ENCODE data around the gene DCAF11. TPM values are rescaled to one million over a fixed set of nuclear protein-coding genes. Genes with fewer than 3 reads are reported as not detected.

The DCAF11 gene
- total and polyA plus RNA-seq, 2 of the 8 experiments (the other 6 are each of a cell fraction or from before 2014, with no cell fraction given), result 60.4 to 63.6 TPM

DNA sequence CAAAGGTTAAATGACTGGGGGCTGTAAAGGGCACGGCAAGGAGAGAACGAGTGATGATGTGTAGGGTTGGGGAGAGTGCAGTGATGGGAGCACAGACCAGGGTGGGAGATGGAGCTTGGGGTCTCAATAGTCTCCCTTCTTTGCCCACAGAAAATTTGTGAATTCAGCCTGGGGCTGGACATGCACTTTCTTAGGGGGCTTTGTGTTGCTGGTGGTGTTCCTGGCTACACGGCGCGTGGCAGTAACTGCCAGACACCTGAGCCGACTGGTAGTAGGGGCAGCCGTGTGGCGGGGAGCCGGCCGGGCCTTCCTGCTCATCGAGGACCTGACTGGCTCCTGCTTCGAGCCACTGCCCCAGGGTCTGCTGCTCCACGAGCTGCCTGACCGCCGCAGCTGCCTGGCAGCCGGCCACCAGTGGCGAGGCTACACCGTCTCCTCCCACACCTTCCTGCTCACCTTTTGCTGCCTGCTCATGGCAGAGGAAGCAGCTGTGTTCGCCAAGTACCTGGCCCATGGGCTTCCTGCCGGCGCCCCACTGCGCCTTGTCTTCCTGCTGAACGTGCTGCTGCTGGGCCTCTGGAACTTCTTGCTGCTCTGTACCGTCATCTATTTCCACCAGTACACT is 17.6 kb downstream of the DCAF11 start:
- no peak overlapping the region for H3K14ac ChIP-seq (ENCODE audit: insufficient read length)
- H2BK120ac ChIP-seq (replicated peaks; ENCODE audit: low read depth, low read length), result no peak overlapping the region
- no peak overlapping the region for H2BK15ac ChIP-seq (ENCODE audit: low read length)
- POLR2A ChIA-PET (ENCODE audit: partially characterized antibody), result interaction anchor here (0.9 to 11.1 kb wide), 8 partner anchors 9 to 82 kb away, joined by 3 to 100 read pairs (median 6); partner anchors contain the start of genes DCAF11, EMC9 and NRL
- H3K56ac ChIP-seq (replicated peaks; ENCODE audit: insufficient read length, low read depth, low read length), result no peak overlapping the region
- H3K9me3 ChIP-seq (ENCODE audit: insufficient read depth in 2 of 2, low read depth in 1 of 2, low read length in 1 of 2), result no peaks in the 10 kb centered on the region
- DNase-seq (ENCODE audit: low read depth in 1 of 2, low spot score in 2 of 2), result no peak
- no peaks in the 10 kb centered on the region for H3K36me3 ChIP-seq (ENCODE audit: control insufficient read depth in 2 of 4, insufficient read depth in 4 of 4, low read length in 3 of 4)
- no peaks in the 10 kb centered on the region for H3K79me2 ChIP-seq (ENCODE audit: control insufficient read depth in 1 of 2, insufficient read depth in 2 of 2, low read length in 2 of 2)
- CTCF ChIA-PET (ENCODE audit: partially characterized antibody), result interaction anchor here (0.8 kb wide), 1 partner anchor 47 kb away, joined by 3 read pairs; no protein-coding TSS in a partner anchor
- no peak overlapping the region for H3K23ac ChIP-seq (ENCODE audit: insufficient read length)
- H3K18ac ChIP-seq (ENCODE audit: extremely low read depth, low read length), result no peak overlapping the region; the same call in 1 of the 2 replicates
- H3K79me1 ChIP-seq (ENCODE audit: low read depth, low read length), result no peaks in the 10 kb centered on the region
- H2AFZ ChIP-seq (ENCODE audit: low read length), result no peak overlapping the region
- no peak overlapping the region for H3K4ac ChIP-seq (replicated peaks; ENCODE audit: insufficient read length, low read depth, low read length)
- no peak for FAIRE-seq
- no peak overlapping the region for H2BK20ac ChIP-seq (ENCODE audit: low read length)
- peak overlapping the region; percentile 60; the same call in 1 of the 2 replicates for H2BK5ac ChIP-seq (ENCODE audit: low read depth, low read length)
- H3K4me1 ChIP-seq (replicated peaks in 1 of 4; ENCODE audit: control insufficient read depth in 3 of 4, insufficient read depth in 4 of 4, low read length in 3 of 4), result peaks cover 0 to 10% (median 5%) of the 10 kb centered on the region in 4 experiments; a peak in 4 of 7 replicates
- H4K91ac ChIP-seq (replicated peaks; ENCODE audit: insufficient read length, low read length), result no peak overlapping the region
- H4K8ac ChIP-seq (ENCODE audit: extremely low read depth, insufficient read depth, low read length), result no peak overlapping the region
- no peak overlapping the region for H3K4me2 ChIP-seq (ENCODE audit: insufficient read depth in 1 of 2, low read depth in 2 of 2, low read length in 2 of 2)
- H2BK12ac ChIP-seq (ENCODE audit: low read depth, low read length), result peak overlapping the region; percentile 29; the same call in 1 of the 2 replicates
- H4K20me1 ChIP-seq (replicated peaks in 1 of 2; ENCODE audit: control insufficient read depth in 1 of 2, insufficient read depth in 2 of 2, low read length in 2 of 2), result no peaks in the 10 kb centered on the region
- H3K9ac ChIP-seq (replicated peaks in 1 of 4; ENCODE audit: extremely low read depth in 1 of 4, low read depth in 3 of 4, low read length in 3 of 4), result peak overlapping the region in 1 of 4 experiments; percentile 15; a peak in 2 of 7 replicates
- no peak overlapping the region for H2AK5ac ChIP-seq (ENCODE audit: low read depth, low read length)
- H3K27me3 ChIP-seq (replicated peaks in 1 of 4; ENCODE audit: control insufficient read depth in 3 of 4, extremely low read depth in 1 of 4, insufficient read depth in 3 of 4, low read length in 3 of 4), result no peaks in the 10 kb centered on the region
- H3K27ac ChIP-seq (ENCODE audit: low read depth, low read length), result 0 out of 2 replicates have a peak overlapping the region, but pooled peaks have one; percentile 15
- peaks cover 5% of the 10 kb centered on the region; the same call in 1 of the 2 replicates for H3K23me2 ChIP-seq (ENCODE audit: low read depth, low read length)
- 87% methylated on average over 23 of the region's 24 CpGs; no CpG with 5 or more reads in 1 of the 2 experiments for WGBS, 2 experiments (ENCODE audit: extremely low coverage in 1 of 2, insufficient coverage in 1 of 2, insufficient read length in 1 of 2, insufficient replicate concordance in 2 of 2, low coverage in 1 of 2, low lambda C conversion rate in 2 of 2, missing lambda C conversion rate in 1 of 2)
- H4K5ac ChIP-seq (ENCODE audit: insufficient read length, low read depth, low read length), result no peak overlapping the region
- H3K4me3 ChIP-seq (ENCODE audit: extremely low read depth in 1 of 4, insufficient read depth in 2 of 4, low read depth in 3 of 4, low read length in 4 of 4), result no peak overlapping the region
- TF ChIP-seq SIN3A (conservative IDR thresholded peaks at IDR 0.05 in 1 of 2, IDR thresholded peaks at IDR 0.05 in 1 of 2; ENCODE audit: low read depth in 1 of 2, low read length in 2 of 2) (no peak), RAD21 (IDR thresholded peaks at IDR 0.05 in 1 of 2, conservative IDR thresholded peaks at IDR 0.05 in 1 of 2; ENCODE audit: low read depth in 2 of 2, low read length in 2 of 2) (no peak), GTF2F1 (IDR thresholded peaks at IDR 0.05; ENCODE audit: borderline replicate concordance, low read depth, low read length) (no peak), POLR2AphosphoS5 (IDR thresholded peaks at IDR 0.05; ENCODE audit: low read depth, low read length) (no peak), GABPA (IDR thresholded peaks at IDR 0.05; ENCODE audit: borderline replicate concordance, insufficient read depth, low read length) (no peak), JUND (IDR thresholded peaks at IDR 0.05; ENCODE audit: low read length) (no peak)
- TF ChIP-seq, protein P1, sequence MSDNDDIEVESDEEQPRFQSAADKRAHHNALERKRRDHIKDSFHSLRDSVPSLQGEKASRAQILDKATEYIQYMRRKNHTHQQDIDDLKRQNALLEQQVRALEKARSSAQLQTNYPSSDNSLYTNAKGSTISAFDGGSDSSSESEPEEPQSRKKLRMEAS (IDR thresholded peaks at IDR 0.05), result no peak
- TF ChIP-seq, protein P2, sequence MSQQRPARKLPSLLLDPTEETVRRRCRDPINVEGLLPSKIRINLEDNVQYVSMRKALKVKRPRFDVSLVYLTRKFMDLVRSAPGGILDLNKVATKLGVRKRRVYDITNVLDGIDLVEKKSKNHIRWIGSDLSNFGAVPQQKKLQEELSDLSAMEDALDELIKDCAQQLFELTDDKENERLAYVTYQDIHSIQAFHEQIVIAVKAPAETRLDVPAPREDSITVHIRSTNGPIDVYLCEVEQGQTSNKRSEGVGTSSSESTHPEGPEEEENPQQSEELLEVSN (IDR thresholded peaks at IDR 0.05), result no peak
- TF ChIP-seq, protein P3, sequence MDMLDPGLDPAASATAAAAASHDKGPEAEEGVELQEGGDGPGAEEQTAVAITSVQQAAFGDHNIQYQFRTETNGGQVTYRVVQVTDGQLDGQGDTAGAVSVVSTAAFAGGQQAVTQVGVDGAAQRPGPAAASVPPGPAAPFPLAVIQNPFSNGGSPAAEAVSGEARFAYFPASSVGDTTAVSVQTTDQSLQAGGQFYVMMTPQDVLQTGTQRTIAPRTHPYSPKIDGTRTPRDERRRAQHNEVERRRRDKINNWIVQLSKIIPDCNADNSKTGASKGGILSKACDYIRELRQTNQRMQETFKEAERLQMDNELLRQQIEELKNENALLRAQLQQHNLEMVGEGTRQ (IDR thresholded peaks at IDR 0.05; ENCODE audit: low read length), result no peak

All from H1 (cell line).